Natural killer cell (primary cell): ENCODE data around the gene TASOR. TPM values are rescaled to one million over a fixed set of nuclear protein-coding genes. Genes with fewer than 3 reads are reported as not detected.

Experiments
- ATAC-seq, 3 donors: fragments of 150-1000 bp in 2 of 3; fragments of 200-7000 bp in 1 of 3; cut with Tn5 transposase; 1 replicate in 1 of 3; 2 replicates in 2 of 3; pipeline ENCODE4 v1.10.0; 2021; ENCODE audit warnings: mild to moderate bottlenecking in 2 of 3, moderate library complexity in 2 of 3
- DNase-seq, 2 donors: peaks; one replicate each; pipeline versions ENCODE4 v3.0.0 to v3.0.0-alpha.2; 2013 to 2021; ENCODE audit warnings: mixed read lengths in 1 of 2
- H3K27ac ChIP-seq: one replicate; pipeline ENCODE4 v1.5.1; 2013; ENCODE audit warnings: mild to moderate bottlenecking, low read length
- H3K27me3 ChIP-seq: one replicate; pipeline ENCODE4 v1.6.1; 2013; ENCODE audit warnings: low read length; ENCODE audit not compliant: control insufficient read depth, insufficient read depth
- H3K36me3 ChIP-seq: one replicate; pipeline ENCODE4 v1.6.1; 2013; ENCODE audit warnings: low read length; ENCODE audit not compliant: control insufficient read depth, insufficient read depth
- H3K4me1 ChIP-seq: one replicate; pipeline ENCODE4 v1.6.1; 2013; ENCODE audit warnings: low read length; ENCODE audit not compliant: control insufficient read depth, insufficient read depth
- H3K4me3 ChIP-seq: one replicate; pipeline ENCODE4 v1.5.1; 2013; ENCODE audit warnings: low read length
- H3K9me3 ChIP-seq: one replicate; pipeline ENCODE4 v1.6.1; 2013; ENCODE audit warnings: low read length; ENCODE audit not compliant: control insufficient read depth, insufficient read depth
- H3K27ac Mint-ChIP-seq, 2 donors: one replicate each; pipeline ENCODE4 v1.8.0; 2022; ENCODE audit warnings: mild to moderate bottlenecking in 2 of 2, mixed read lengths in 2 of 2, moderate library complexity in 1 of 2
- H3K27me3 Mint-ChIP-seq, 2 donors: one replicate each; pipeline ENCODE4 v1.8.0; 2022; ENCODE audit warnings: low read depth in 2 of 2, mixed read lengths in 2 of 2
- H3K36me3 Mint-ChIP-seq: one replicate; pipeline ENCODE4 v1.8.0; 2022; ENCODE audit warnings: mixed read lengths
- H3K4me1 Mint-ChIP-seq, 2 donors: one replicate each; pipeline ENCODE4 v1.8.0; 2022; ENCODE audit warnings: mixed read lengths in 2 of 2
- H3K4me3 Mint-ChIP-seq: one replicate; pipeline ENCODE4 v1.8.0; 2022; ENCODE audit warnings: mild to moderate bottlenecking, moderate library complexity, mixed read lengths
- H3K9me3 Mint-ChIP-seq, 2 donors: one replicate each; pipeline ENCODE4 v1.8.0; 2022; ENCODE audit warnings: mixed read lengths in 2 of 2
- CTCF ChIP-seq: fragments of 200-600 bp; IDR thresholded peaks from one replicate; pipeline ENCODE4 v1.8.0; 2022; ENCODE audit warnings: antibody characterized with exemption
- WGBS: methylation state at CpG from one replicate; pipeline ENCODE4 v1.1.7; 2013; ENCODE audit warnings: missing lambda C conversion rate; ENCODE audit not compliant: insufficient coverage; 5-methylcytosine and 5-hydroxymethylcytosine counted together
- intact Hi-C: fragments of 100-400 bp; cut with micrococcal nuclease; formaldehyde crosslinking; loops from one replicate; pipeline ENCODE4 v1.14.2; 2022
- total RNA-seq, 4 donors: library from RNA; stranded (reverse); fragments of 120-200 nt in 1 of 4; gene quantifications; one replicate each; pipeline versions ENCODE4 v1.2.3 to v1.2.4, GENCODE V29; 2013 to 2022

Gene TASOR
- total RNA-seq, 3 donors from 2014 or later (not counting 1 experiment from before 2014, with no cell fraction given): 73.5 to 96.4 (median 81.8) TPM

GRCh38 chr3:56684029-56684428 lies 964 bp upstream of the TASOR start:
- DNase-seq (no peak), ATAC-seq (no peak)
- peaks cover 26 to 33% of the 10 kb centered on the region in 2 donors for H3K4me1 Mint-ChIP-seq
- no peaks in the 10 kb centered on the region for H3K9me3 Mint-ChIP-seq
- Histone ChIP-seq H3K27me3 (no peaks in the 10 kb centered on the region), H3K4me3 (no peak overlapping the region), H3K27ac (no peak overlapping the region), H3K9me3 (peaks cover 4% of the 10 kb centered on the region), H3K36me3 (peaks cover 5% of the 10 kb centered on the region), H3K4me1 (peaks cover 9% of the 10 kb centered on the region)
- no peaks in the 10 kb centered on the region for H3K36me3 Mint-ChIP-seq
- intact Hi-C loops: no loop called here
- peak overlapping the region; percentile 98 for H3K4me3 Mint-ChIP-seq
- TF ChIP-seq CTCF: no peak
- WGBS: 99% methylated on average over 11 of the region's 13 CpGs
- peak overlapping the region; percentile 92 to 97 for H3K27ac Mint-ChIP-seq
- H3K27me3 Mint-ChIP-seq: no peaks in the 10 kb centered on the region

- H3K9me3 Mint-ChIP-seq: no peaks in the 10 kb centered on the region
- DNase-seq (peak; percentile 75 to 86), ATAC-seq (peak; percentile 66 to 83 (median 72))
- TF ChIP-seq CTCF: no peak
- H3K4me3 Mint-ChIP-seq: peak overlapping the region; percentile 98
- intact Hi-C loops: loop anchor here (1.0 kb wide), 1 partner anchor 11 kb away; no protein-coding TSS in a partner anchor
- H3K27me3 ChIP-seq: no peaks in the 10 kb centered on the region
- under 1% methylated on average over 54 of the region's 58 CpGs for WGBS
- no peaks in the 10 kb centered on the region for H3K27me3 Mint-ChIP-seq
- peaks cover 9% of the 10 kb centered on the region for H3K4me1 ChIP-seq
- H3K36me3 Mint-ChIP-seq: no peaks in the 10 kb centered on the region
- peaks cover 5% of the 10 kb centered on the region for H3K36me3 ChIP-seq
- peak overlapping the region; percentile 93 for H3K4me3 ChIP-seq
- H3K27ac Mint-ChIP-seq: peak overlapping the region; percentile 92 to 97
- peaks cover 39 to 41% of the 10 kb centered on the region in 2 donors for H3K4me1 Mint-ChIP-seq
- H3K27ac ChIP-seq: peak overlapping the region; percentile 99
- peaks cover 4% of the 10 kb centered on the region for H3K9me3 ChIP-seq
These were observed 473 bp downstream of the TASOR start for GRCh38 chr3:56682462-56683121.

- H3K27ac Mint-ChIP-seq: peak overlapping the region; percentile 92 to 97
- no peaks in the 10 kb centered on the region for H3K9me3 Mint-ChIP-seq
- H3K27me3 Mint-ChIP-seq: no peaks in the 10 kb centered on the region
- intact Hi-C loops: no loop called here
- H3K4me3 Mint-ChIP-seq: peak overlapping the region; percentile 98
- Histone ChIP-seq H3K4me3 (peak overlapping the region; percentile 93), H3K4me1 (peaks cover 9% of the 10 kb centered on the region), H3K36me3 (peaks cover 5% of the 10 kb centered on the region), H3K9me3 (peaks cover 4% of the 10 kb centered on the region), H3K27ac (peak overlapping the region; percentile 99), H3K27me3 (no peaks in the 10 kb centered on the region)
- ATAC-seq (no peak), DNase-seq (no peak)
- peaks cover 45 to 47% of the 10 kb centered on the region in 2 donors for H3K4me1 Mint-ChIP-seq
- no peaks in the 10 kb centered on the region for H3K36me3 Mint-ChIP-seq
- 9% methylated on average over 8 of the region's 10 CpGs for WGBS
- no peak for TF ChIP-seq CTCF
These were observed 1.0 kb downstream of the TASOR start for GRCh38 chr3:56681984-56682461.
